Upper lobe of left lung (tissue), 6 donors: ENCODE results near the gene IPO5. TPM values are rescaled to one million over a fixed set of nuclear protein-coding genes. Genes with fewer than 3 reads are reported as not detected.

Experiments used
- ATAC-seq, 2 donors: fragments of 200-7000 bp; cut with Tn5 transposase; one replicate each; pipeline ENCODE4 v1.9.1; 2022; ENCODE audit warnings: mild to moderate bottlenecking in 2 of 2, moderate library complexity in 2 of 2; ENCODE audit not compliant: low FRiP score in 2 of 2
- DNase-seq, 2 donors: peaks; one replicate each; pipeline ENCODE4 v3.0.0-alpha.2; 2019 to 2020
- H3K27ac ChIP-seq, 4 donors: fragments of 200-600 bp; sonication (generic); one replicate each; pipeline ENCODE4 v1.5.1; 2016 to 2019
- H3K27me3 ChIP-seq, 4 donors: fragments of 200-600 bp; sonication (generic); one replicate each; pipeline ENCODE4 v1.5.1; 2017 to 2019
- H3K36me3 ChIP-seq, 4 donors: fragments of 200-600 bp; sonication (generic); one replicate each; pipeline ENCODE4 v1.5.1; 2016 to 2019
- H3K4me1 ChIP-seq, 4 donors: fragments of 200-600 bp; sonication (generic); one replicate each; pipeline ENCODE4 v1.5.1; 2018 to 2019
- H3K4me3 ChIP-seq, 4 donors: fragments of 200-600 bp; sonication (generic); one replicate each; pipeline ENCODE4 v1.5.1; 2017 to 2019; ENCODE audit warnings: mild to moderate bottlenecking in 2 of 4, moderate library complexity in 1 of 4
- H3K9me3 ChIP-seq, 4 donors: fragments of 200-600 bp; sonication (generic); one replicate each; pipeline ENCODE4 v1.5.1; 2018 to 2019
- EP300 ChIP-seq, 4 donors: sonication (generic); formaldehyde crosslinking; IDR thresholded peaks; one replicate each; pipeline ENCODE4 v1.5.1; 2017; ENCODE audit warnings: antibody characterized with exemption in 4 of 4, control low read depth in 2 of 4
- POLR2A ChIP-seq, 4 donors: fragments of 450-650 bp; IDR thresholded peaks; one replicate each; pipeline ENCODE4 v1.5.1; 2016 to 2017; ENCODE audit warnings: antibody characterized with exemption in 4 of 4, mild to moderate bottlenecking in 2 of 4
- POLR2AphosphoS5 ChIP-seq, 2 donors: sonication (generic); formaldehyde crosslinking; IDR thresholded peaks; one replicate each; pipeline ENCODE4 v1.5.1; 2017; ENCODE audit warnings: antibody characterized with exemption in 2 of 2
- WGBS, 2 donors: methylation state at CpG; one replicate each; pipeline ENCODE4 v1.1.5; 2017 to 2018; 5-methylcytosine and 5-hydroxymethylcytosine counted together
- total RNA-seq, 6 donors: library from RNA; depleted of rRNA in 4 of 6; stranded (reverse); fragments of >200 nt in 4 of 6; gene quantifications; one replicate each; pipeline versions ENCODE4 v1.1.0 to v1.2.1, GENCODE V29; 2016 to 2021
- TF ChIP-seq, protein P1 (sequence below), 6 experiments: fragments of 450-650 bp in 4 of 6; fragments of 200-600 bp in 2 of 6; sonication (generic) in 2 of 6; IDR thresholded peaks; one replicate each; pipeline ENCODE4 v1.5.1; 2016 to 2019; ENCODE audit warnings: antibody characterized with exemption in 6 of 6
- donor health status: DM: no; HTN: no; CAD: no; lungs with moderate emphysema.
- donor health status: DM: no; HTN: yes; CAD: no; lungs with severe emphysema.

The IPO5 gene
- total RNA-seq, 6 donors from 2014 or later = 35.8 to 127 (median 75.6) TPM

DNA sequence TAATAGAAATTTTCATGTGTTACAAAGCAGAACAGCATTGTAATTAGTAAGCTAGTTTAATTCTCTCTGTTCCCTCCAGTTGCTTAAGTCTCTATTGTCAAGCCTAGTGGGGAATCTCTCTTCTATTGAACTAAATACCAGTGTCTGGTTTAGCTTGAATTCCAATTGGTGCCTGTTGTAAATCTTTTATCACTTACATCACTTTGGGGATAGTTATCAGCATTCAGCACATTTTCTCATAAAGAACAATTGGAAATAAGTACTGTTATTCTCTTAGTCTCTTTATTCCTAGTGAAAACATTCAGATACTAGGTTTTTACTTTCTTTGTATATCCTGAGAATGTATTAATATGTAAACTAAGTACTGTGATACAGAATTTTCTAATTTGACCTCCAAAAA is 25.2 kb downstream of the IPO5 start:
- ATAC-seq = no peak
- no peak for DNase-seq
- peaks cover 0 to 12% (median 0%) of the 10 kb centered on the region in 4 donors for H3K36me3 ChIP-seq
- no peaks in the 10 kb centered on the region for H3K9me3 ChIP-seq
- H3K4me3 ChIP-seq = no peak overlapping the region
- no peak for TF ChIP-seq EP300 (IDR thresholded peaks at IDR 0.05)
- no peak for TF ChIP-seq POLR2A (IDR thresholded peaks at IDR 0.05)
- TF ChIP-seq, protein P1, sequence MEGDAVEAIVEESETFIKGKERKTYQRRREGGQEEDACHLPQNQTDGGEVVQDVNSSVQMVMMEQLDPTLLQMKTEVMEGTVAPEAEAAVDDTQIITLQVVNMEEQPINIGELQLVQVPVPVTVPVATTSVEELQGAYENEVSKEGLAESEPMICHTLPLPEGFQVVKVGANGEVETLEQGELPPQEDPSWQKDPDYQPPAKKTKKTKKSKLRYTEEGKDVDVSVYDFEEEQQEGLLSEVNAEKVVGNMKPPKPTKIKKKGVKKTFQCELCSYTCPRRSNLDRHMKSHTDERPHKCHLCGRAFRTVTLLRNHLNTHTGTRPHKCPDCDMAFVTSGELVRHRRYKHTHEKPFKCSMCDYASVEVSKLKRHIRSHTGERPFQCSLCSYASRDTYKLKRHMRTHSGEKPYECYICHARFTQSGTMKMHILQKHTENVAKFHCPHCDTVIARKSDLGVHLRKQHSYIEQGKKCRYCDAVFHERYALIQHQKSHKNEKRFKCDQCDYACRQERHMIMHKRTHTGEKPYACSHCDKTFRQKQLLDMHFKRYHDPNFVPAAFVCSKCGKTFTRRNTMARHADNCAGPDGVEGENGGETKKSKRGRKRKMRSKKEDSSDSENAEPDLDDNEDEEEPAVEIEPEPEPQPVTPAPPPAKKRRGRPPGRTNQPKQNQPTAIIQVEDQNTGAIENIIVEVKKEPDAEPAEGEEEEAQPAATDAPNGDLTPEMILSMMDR (IDR thresholded peaks at IDR 0.05) = no peak
- no peak for TF ChIP-seq POLR2AphosphoS5 (IDR thresholded peaks at IDR 0.05)
- H3K27ac ChIP-seq = no peak overlapping the region
- no peaks in the 10 kb centered on the region for H3K27me3 ChIP-seq
- peaks cover 16 to 28% (median 27%) of the 10 kb centered on the region in 4 donors for H3K4me1 ChIP-seq

DNA sequence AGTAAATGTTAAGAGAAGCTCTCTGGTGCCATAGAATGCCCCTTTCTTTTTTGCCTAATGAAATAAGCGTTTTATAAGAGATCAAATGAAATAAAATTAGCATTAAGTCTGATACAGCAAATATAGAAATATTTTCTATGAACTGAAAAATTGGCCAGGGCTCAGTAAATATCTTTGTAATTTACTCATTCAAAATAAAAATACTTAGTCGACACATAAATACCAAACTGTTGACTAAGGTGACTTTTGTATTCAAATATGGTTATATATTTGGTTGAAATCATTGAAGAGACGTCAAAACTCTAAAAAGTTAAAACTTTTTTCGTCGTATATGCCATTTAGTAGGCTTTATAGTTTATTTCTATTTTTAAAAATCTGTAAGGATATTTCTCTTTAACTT is 25.6 kb downstream of the IPO5 start:
- H3K36me3 ChIP-seq = peaks cover 0 to 13% (median 0%) of the 10 kb centered on the region in 4 donors
- H3K27ac ChIP-seq = no peak overlapping the region
- no peak for DNase-seq
- no peak for ATAC-seq
- H3K4me3 ChIP-seq = no peak overlapping the region
- 90% methylated on average over 5 of the region's 5 CpGs for WGBS, 2 donors
- no peaks in the 10 kb centered on the region for H3K9me3 ChIP-seq
- H3K27me3 ChIP-seq = no peaks in the 10 kb centered on the region
- peaks cover 16 to 28% (median 27%) of the 10 kb centered on the region in 4 donors for H3K4me1 ChIP-seq
- TF ChIP-seq POLR2AphosphoS5 (IDR thresholded peaks at IDR 0.05) = no peak
- TF ChIP-seq, protein P1 (IDR thresholded peaks at IDR 0.05) = no peak
- no peak for TF ChIP-seq POLR2A (IDR thresholded peaks at IDR 0.05)
- TF ChIP-seq EP300 (IDR thresholded peaks at IDR 0.05) = no peak

DNA sequence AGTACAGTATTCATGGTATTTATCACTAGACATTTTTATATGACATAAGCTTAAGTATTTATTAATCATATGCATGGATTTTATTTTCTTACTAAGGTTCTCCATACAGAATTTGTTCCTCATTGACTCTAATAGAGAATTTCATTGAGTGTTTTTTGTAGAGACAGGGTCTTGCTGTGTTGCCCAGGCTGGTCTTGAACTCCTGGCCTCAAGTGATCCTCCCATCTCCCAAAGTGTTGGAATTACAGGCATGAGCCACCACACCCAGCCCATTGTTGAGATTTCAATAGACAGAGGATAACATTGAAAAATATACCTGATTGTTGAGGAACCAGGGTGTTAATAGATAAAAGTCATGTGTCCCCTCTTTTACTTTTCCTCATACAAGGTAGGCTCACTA is 26.1 kb downstream of the IPO5 start:
- TF ChIP-seq POLR2A (IDR thresholded peaks at IDR 0.05) (no peak), EP300 (IDR thresholded peaks at IDR 0.05) (no peak), POLR2AphosphoS5 (IDR thresholded peaks at IDR 0.05) (no peak)
- TF ChIP-seq, protein P1 (IDR thresholded peaks at IDR 0.05) = no peak
- Histone ChIP-seq H3K27me3 (no peaks in the 10 kb centered on the region), H3K36me3 (peaks cover 0 to 18% (median 0%) of the 10 kb centered on the region in 4 donors), H3K4me1 (peaks cover 16 to 28% (median 27%) of the 10 kb centered on the region in 4 donors), H3K27ac (no peak overlapping the region), H3K4me3 (no peak overlapping the region), H3K9me3 (no peaks in the 10 kb centered on the region)
- DNase-seq (no peak), ATAC-seq (no peak)

GRCh38 chr13:97982286-97982685 is 28.8 kb downstream of the IPO5 start:
- H3K36me3 ChIP-seq = peaks cover 3 to 39% (median 20%) of the 10 kb centered on the region in 4 donors
- no peaks in the 10 kb centered on the region for H3K9me3 ChIP-seq
- H3K27ac ChIP-seq = no peak overlapping the region
- H3K4me3 ChIP-seq = no peak overlapping the region
- ATAC-seq (no peak), DNase-seq (no peak)
- TF ChIP-seq, protein P1 (IDR thresholded peaks at IDR 0.05) = no peak
- TF ChIP-seq EP300 (IDR thresholded peaks at IDR 0.05) (no peak), POLR2A (IDR thresholded peaks at IDR 0.05) (no peak), POLR2AphosphoS5 (IDR thresholded peaks at IDR 0.05) (no peak)
- peaks cover 11 to 17% (median 17%) of the 10 kb centered on the region in 4 donors for H3K4me1 ChIP-seq
- H3K27me3 ChIP-seq = no peaks in the 10 kb centered on the region

- WGBS, 2 donors = 82 to 85% methylated on average over 3 of the region's 3 CpGs
- H3K36me3 ChIP-seq = peaks cover 21 to 84% (median 48%) of the 10 kb centered on the region in 4 donors
These were observed 33.4 kb downstream of the IPO5 start for GRCh38 chr13:97986835-97987234.

More at GRCh38 chr13:97986835-97987234, 33.4 kb downstream of the IPO5 start:
- ATAC-seq (peak in 1 of 2 donors; percentile 51), DNase-seq (peak in 1 of 2 donors; percentile 37)
- Histone ChIP-seq H3K27ac (no peak overlapping the region), H3K9me3 (no peaks in the 10 kb centered on the region), H3K4me1 (no peaks in the 10 kb centered on the region), H3K27me3 (no peaks in the 10 kb centered on the region), H3K4me3 (no peak overlapping the region)
- TF ChIP-seq POLR2A (IDR thresholded peaks at IDR 0.05) = no peak
- TF ChIP-seq EP300 (IDR thresholded peaks at IDR 0.05) = no peak
- TF ChIP-seq, protein P1 (IDR thresholded peaks at IDR 0.05) = no peak
- TF ChIP-seq POLR2AphosphoS5 (IDR thresholded peaks at IDR 0.05) = no peak
